DND-41 (cell line): ENCODE measurements around the gene ARHGEF7.

Experiments
- ATAC-seq: fragments of 200-7000 bp; cut with Tn5 transposase; 3 replicates; pipeline ENCODE4 v1.9.1; 2021; ENCODE audit warnings: low read depth; ENCODE audit not compliant: insufficient read depth
- DNase-seq: peaks from one replicate; pipeline ENCODE4 v3.0.0-alpha.2; 2020
- H2AFZ ChIP-seq: 2 replicates; pipeline ENCODE4 v1.6.0; 2012; ENCODE audit warnings: low read depth, low read length
- H3K27ac ChIP-seq: 2 replicates; pipeline ENCODE4 v1.5.1; 2012; ENCODE audit warnings: low read length, inconsistent platforms
- H3K27me3 ChIP-seq: fragments of 200-600 bp; sonication (generic); 2 replicates; pipeline ENCODE4 v1.6.0; 2012; ENCODE audit warnings: low read length, mild to moderate bottlenecking, inconsistent platforms; ENCODE audit not compliant: insufficient read depth, poor library complexity
- H3K36me3 ChIP-seq: 2 replicates; pipeline ENCODE4 v1.5.1; 2012; ENCODE audit warnings: low read length, inconsistent platforms; ENCODE audit not compliant: insufficient read depth
- H3K4me1 ChIP-seq: 2 replicates; pipeline ENCODE4 v1.5.1; 2012; ENCODE audit warnings: mild to moderate bottlenecking, low read length; ENCODE audit not compliant: insufficient read depth
- H3K4me2 ChIP-seq: 2 replicates; pipeline ENCODE4 v1.6.0; 2012; ENCODE audit warnings: mild to moderate bottlenecking, moderate library complexity, low read length, inconsistent platforms; ENCODE audit not compliant: insufficient read depth
- H3K4me3 ChIP-seq, 2 experiments: fragments of 200-600 bp in 1 of 2; shearing (Covaris generic) in 1 of 2; 2 replicates each; pipeline ENCODE4 v1.5.1; 2012 to 2016; ENCODE audit warnings: inconsistent platforms in 2 of 2, low read length in 2 of 2, mild to moderate bottlenecking in 2 of 2, low read depth in 1 of 2, moderate library complexity in 1 of 2
- H3K79me2 ChIP-seq: 2 replicates; pipeline ENCODE4 v1.6.0; 2012; ENCODE audit warnings: low read length, inconsistent platforms; ENCODE audit not compliant: insufficient read depth
- H3K9ac ChIP-seq: 2 replicates; pipeline ENCODE4 v1.6.0; 2012; ENCODE audit warnings: low read depth, mild to moderate bottlenecking, inconsistent platforms, low read length, moderate library complexity
- H3K9me3 ChIP-seq: 2 replicates; pipeline ENCODE4 v1.5.1; 2012; ENCODE audit warnings: low read length, moderate library complexity, mild to moderate bottlenecking, inconsistent platforms; ENCODE audit not compliant: insufficient read depth, severe bottlenecking
- H4K20me1 ChIP-seq: 2 replicates; pipeline ENCODE4 v1.6.0; 2012; ENCODE audit warnings: low read length; ENCODE audit not compliant: insufficient read depth
- CTCF ChIP-seq: IDR thresholded peaks from 2 replicates; pipeline ENCODE4 v1.5.1; 2012; ENCODE audit warnings: borderline replicate concordance, low read length, moderate library complexity, mild to moderate bottlenecking; ENCODE audit not compliant: poor library complexity, severe bottlenecking; ENCODE audit errors: extremely low read depth
- EZH2 ChIP-seq: IDR thresholded peaks from 3 replicates; pipeline ENCODE4 v1.6.1; 2012; ENCODE audit warnings: borderline replicate concordance, low read depth, mild to moderate bottlenecking, moderate library complexity, low read length, inconsistent platforms; ENCODE audit not compliant: severe bottlenecking

The ARHGEF7 gene

GRCh38 chr13:111160648-111161047 is 45.5 kb downstream of the ARHGEF7 start:
- H3K27ac ChIP-seq: no peak overlapping the region
- no peak overlapping the region for H3K4me2 ChIP-seq
- H3K4me3 ChIP-seq: no peak overlapping the region
- H3K9ac ChIP-seq: no peak overlapping the region
- peaks cover 25% of the 10 kb centered on the region for H3K4me1 ChIP-seq
- ATAC-seq: no peak
- no peak for DNase-seq
- H4K20me1 ChIP-seq: peaks cover 59% of the 10 kb centered on the region
- H3K79me2 ChIP-seq: peaks cover 100% of the 10 kb centered on the region
- H3K36me3 ChIP-seq: peaks cover 81% of the 10 kb centered on the region
- H2AFZ ChIP-seq: no peak overlapping the region
- H3K27me3 ChIP-seq: no peaks in the 10 kb centered on the region
- no peak for TF ChIP-seq EZH2
- no peak for TF ChIP-seq CTCF
- no peaks in the 10 kb centered on the region for H3K9me3 ChIP-seq

- Histone ChIP-seq H3K27me3 (no peaks in the 10 kb centered on the region), H3K4me1 (peaks cover 12% of the 10 kb centered on the region), H3K36me3 (peaks cover 83% of the 10 kb centered on the region), H3K27ac (no peak overlapping the region), H3K4me3 (no peak overlapping the region), H4K20me1 (peaks cover 66% of the 10 kb centered on the region), H3K9me3 (no peaks in the 10 kb centered on the region), H3K9ac (no peak overlapping the region), H3K4me2 (no peak overlapping the region), H3K79me2 (peaks cover 100% of the 10 kb centered on the region), H2AFZ (no peak overlapping the region)
- no peak for DNase-seq
- TF ChIP-seq EZH2 (no peak), CTCF (no peak)
- ATAC-seq: no peak
Observed at GRCh38 chr13:111161601-111162600, 46.8 kb downstream of the ARHGEF7 start.

GRCh38 chr13:111165241-111166010 is 50.3 kb downstream of the ARHGEF7 start:
- TF ChIP-seq CTCF: no peak
- TF ChIP-seq EZH2: no peak
- no peak overlapping the region for H3K4me3 ChIP-seq
- H3K9ac ChIP-seq: no peak overlapping the region
- H3K9me3 ChIP-seq: no peaks in the 10 kb centered on the region
- H4K20me1 ChIP-seq: peaks cover 78% of the 10 kb centered on the region
- H3K4me2 ChIP-seq: no peak overlapping the region
- peaks cover 12% of the 10 kb centered on the region for H3K4me1 ChIP-seq
- peaks cover 87% of the 10 kb centered on the region for H3K36me3 ChIP-seq
- H3K27me3 ChIP-seq: no peaks in the 10 kb centered on the region
- H2AFZ ChIP-seq: no peak overlapping the region
- H3K27ac ChIP-seq: 0 out of 2 replicates have a peak overlapping the region, but pooled peaks have one; percentile 15
- ATAC-seq: no peak
- no peak for DNase-seq
- peaks cover 100% of the 10 kb centered on the region for H3K79me2 ChIP-seq
